GM19193 (cell line): ENCODE results near the gene HEPHL1.

Experiments used
- POLR2A ChIP-seq: IDR thresholded peaks from 4 replicates; pipeline ENCODE4 v1.6.1; 2011; ENCODE audit not compliant: insufficient read depth, insufficient read length; ENCODE audit errors: extremely low read depth

Gene HEPHL1

GRCh38 chr11:94020777-94021481 lies at the start of gene HEPHL1:
HEPHL1 (plus strand) TSS chr11:94021354; CDS start chr11:94021369, 15 bp downstream.
- no peak for TF ChIP-seq POLR2A

GRCh38 chr11:93972790-93973189 lies 48.4 kb upstream of the HEPHL1 start:
- TF ChIP-seq POLR2A, result no peak

- no peak for TF ChIP-seq POLR2A
Observed at GRCh38 chr11:93974759-93975158, 46.4 kb upstream of the HEPHL1 start.

- no peak for TF ChIP-seq POLR2A
Observed at GRCh38 chr11:93983542-93984195, 37.5 kb upstream of the HEPHL1 start.

GRCh38 chr11:93984196-93984567 lies 37.0 kb upstream of the HEPHL1 start:
- TF ChIP-seq POLR2A, result no peak

- TF ChIP-seq POLR2A, result no peak
Observed at GRCh38 chr11:93984936-93985335, 36.2 kb upstream of the HEPHL1 start.

GRCh38 chr11:93986716-93987115 lies 34.4 kb upstream of the HEPHL1 start:
- TF ChIP-seq POLR2A, result no peak

GRCh38 chr11:93988455-93988854 lies 32.7 kb upstream of the HEPHL1 start:
- no peak for TF ChIP-seq POLR2A

- no peak for TF ChIP-seq POLR2A
Observed at GRCh38 chr11:93988912-93989311, 32.2 kb upstream of the HEPHL1 start.

GRCh38 chr11:93993747-93994146 lies 27.4 kb upstream of the HEPHL1 start:
- no peak for TF ChIP-seq POLR2A

- no peak for TF ChIP-seq POLR2A
Observed at GRCh38 chr11:93997741-93998140, 23.4 kb upstream of the HEPHL1 start.

- TF ChIP-seq POLR2A, result no peak
Observed at GRCh38 chr11:94000659-94001058, 20.5 kb upstream of the HEPHL1 start.

- no peak for TF ChIP-seq POLR2A
Observed at GRCh38 chr11:94002226-94002625, 18.9 kb upstream of the HEPHL1 start.

- TF ChIP-seq POLR2A, result no peak
Observed at GRCh38 chr11:94007426-94007825, 13.7 kb upstream of the HEPHL1 start.

- TF ChIP-seq POLR2A, result no peak
Observed at GRCh38 chr11:94007906-94008305, 13.2 kb upstream of the HEPHL1 start.

GRCh38 chr11:94010136-94010535 lies 11.0 kb upstream of the HEPHL1 start:
- no peak for TF ChIP-seq POLR2A
